GM19452 (cell line): ENCODE results near the gene ADAMTS10.
"Not testable (repeated sequence)": the region's sequence is repeated elsewhere in the genome, so short reads cannot be mapped to it uniquely, and the experiment has no call there.

Source experiments
- ATAC-seq: cut with Tn5 transposase; IDR thresholded peaks from one replicate; pipeline ENCODE4 v1.9.1; 2021; ENCODE audit not compliant: unreplicated experiment

ADAMTS10 gene

DNA sequence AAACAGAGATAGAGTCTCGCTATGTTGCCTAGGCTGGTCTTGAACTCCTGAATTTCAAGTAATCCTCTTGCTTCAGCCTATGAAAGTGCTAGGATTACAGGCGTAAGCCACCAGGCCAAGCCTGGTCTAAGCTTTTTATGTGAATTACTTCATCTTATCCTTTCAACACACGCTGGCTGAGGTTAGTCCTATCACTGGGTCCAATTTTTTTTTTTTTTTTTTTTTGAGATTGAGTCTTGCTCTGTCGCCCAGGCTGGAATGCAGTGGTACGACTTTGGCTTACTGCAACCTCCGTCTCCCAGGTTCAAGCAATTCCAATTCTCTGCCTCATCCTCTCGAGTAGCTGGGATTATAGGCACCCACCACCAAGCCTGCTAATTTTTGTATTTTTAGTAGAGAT, 43.7 kb downstream of the ADAMTS10 start:
- no peak for ATAC-seq

GRCh38 chr19:8564866-8565265, 45.6 kb downstream of the ADAMTS10 start:
- ATAC-seq: not testable (repeated sequence)

GRCh38 chr19:8561075-8561764, 49.3 kb downstream of the ADAMTS10 start:
- no peak for ATAC-seq

GRCh38 chr19:8558325-8558724, 52.2 kb downstream of the ADAMTS10 start:
- ATAC-seq: no peak

DNA sequence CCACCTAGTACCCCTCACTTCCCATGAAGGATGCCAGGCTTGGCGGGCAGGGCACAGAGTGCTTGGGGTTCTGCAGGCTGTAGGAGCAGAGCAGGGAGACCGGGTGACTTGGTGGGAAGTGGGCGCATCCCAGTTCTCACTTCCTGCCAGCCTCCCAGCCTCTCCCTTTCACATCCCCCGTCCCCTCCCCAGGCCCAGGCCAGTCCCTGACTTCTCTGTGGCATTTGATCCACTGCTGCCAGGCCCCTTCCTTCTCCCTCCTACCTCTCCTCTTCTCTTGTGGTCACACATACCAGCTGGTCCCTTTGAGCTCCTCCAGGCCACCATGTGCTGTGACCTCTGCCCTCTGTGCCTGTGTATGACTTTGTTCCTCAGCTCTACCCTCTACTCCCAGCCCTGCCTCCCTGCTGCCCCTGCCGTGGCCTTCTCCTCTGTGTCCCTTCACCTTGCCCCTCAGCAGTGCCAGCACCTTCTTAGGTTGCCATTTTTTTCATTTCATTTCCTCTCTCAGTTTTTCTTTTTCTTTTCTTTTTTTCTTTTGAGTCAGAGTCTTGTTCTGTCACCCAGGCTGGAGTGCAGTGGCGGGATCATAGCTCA, 52.8 kb downstream of the ADAMTS10 start:
- no peak for ATAC-seq

- ATAC-seq: not testable (repeated sequence)
Observed at GRCh38 chr19:8553729-8554128, 56.8 kb downstream of the ADAMTS10 start.

DNA sequence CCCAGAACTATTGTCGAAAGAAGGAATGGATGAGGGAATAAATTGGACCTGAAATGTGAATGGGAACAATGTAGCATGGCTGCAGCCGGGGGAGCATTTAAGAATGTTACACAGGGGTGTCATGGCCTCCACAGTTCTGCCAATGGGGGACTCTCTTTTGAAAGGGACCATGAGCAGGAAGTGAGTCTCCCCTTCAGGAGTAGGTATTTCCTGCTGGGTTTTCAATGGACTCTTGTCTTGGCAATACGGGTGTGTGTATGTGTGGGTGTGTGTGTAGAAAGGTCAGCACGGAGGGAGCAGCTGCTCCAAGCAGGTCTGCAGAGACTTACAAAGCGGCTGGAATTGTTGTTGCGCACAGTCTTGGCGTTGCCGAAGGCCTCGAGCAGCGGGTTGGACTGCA, 57.7 kb downstream of the ADAMTS10 start:
- no peak for ATAC-seq

DNA sequence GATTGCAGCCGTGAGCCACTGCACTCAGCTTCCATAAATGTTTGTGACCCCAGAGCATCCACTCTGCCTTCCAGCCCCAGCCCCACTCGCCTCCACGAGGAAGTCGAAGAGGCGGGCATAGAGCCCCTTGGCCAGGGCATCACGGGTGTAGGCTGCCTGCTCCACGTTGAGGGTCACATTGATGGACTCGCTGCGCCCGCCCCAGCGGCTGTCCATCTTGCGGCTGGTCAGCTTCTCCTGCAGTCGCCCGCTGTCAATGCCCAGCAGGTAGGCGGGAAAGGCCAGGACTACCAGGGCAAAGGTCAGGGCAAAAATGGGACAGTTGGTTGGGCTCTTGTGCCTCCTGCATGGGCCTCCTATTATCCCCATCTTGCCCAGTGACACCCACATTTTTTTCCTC, 60.4 kb downstream of the ADAMTS10 start:
- ATAC-seq: no peak

GRCh38 chr19:8545743-8546142, 64.8 kb downstream of the ADAMTS10 start:
- no peak for ATAC-seq

DNA sequence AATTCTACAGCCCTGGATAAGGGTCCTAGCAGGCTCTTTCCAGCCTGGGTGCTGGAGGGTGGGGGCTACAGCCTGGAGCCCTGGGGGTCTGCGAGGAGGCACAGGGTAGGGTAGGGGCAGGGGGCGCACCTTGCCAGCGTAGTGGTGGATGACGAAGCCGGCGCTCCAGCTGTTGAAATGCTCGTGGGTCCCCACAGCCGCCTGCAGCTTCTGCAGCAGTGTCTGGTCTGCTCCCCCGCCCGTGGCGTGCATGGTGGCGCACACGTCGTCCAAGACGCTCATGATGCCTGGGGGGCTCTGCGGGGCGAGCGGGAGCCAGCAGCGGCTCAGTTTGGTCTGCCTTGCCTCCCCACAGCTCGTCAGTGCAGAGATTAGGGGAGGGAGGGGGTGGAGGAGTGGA, 66.3 kb downstream of the ADAMTS10 start:
- no peak for ATAC-seq

- ATAC-seq: no peak
Observed at GRCh38 chr19:8539621-8540149, 70.8 kb downstream of the ADAMTS10 start.

- ATAC-seq: no peak
Observed at GRCh38 chr19:8537099-8537498, 73.4 kb downstream of the ADAMTS10 start.

- no peak for ATAC-seq
Observed at GRCh38 chr19:8536282-8536681, 74.2 kb downstream of the ADAMTS10 start.

DNA sequence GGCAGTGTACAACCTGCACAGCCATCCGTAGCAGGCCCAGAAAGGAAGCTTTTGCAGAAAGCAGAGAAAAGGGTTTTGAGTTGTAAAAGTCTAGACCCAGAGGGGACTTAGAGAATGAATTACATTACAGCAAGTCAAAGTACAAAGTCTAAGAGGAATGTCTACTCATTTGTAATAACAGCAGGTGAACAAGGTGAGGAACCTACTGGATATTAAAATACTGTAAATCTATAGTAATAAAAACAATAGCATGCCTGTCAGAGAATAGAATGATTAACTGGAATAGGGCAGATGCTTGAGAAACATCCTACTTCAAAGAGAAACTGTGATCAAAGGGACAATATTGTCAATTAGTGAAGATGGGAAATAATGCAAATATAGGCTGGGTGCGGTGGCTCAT, 78.3 kb downstream of the ADAMTS10 start:
- ATAC-seq: no peak

- no peak for ATAC-seq
Observed at GRCh38 chr19:8531470-8531869, 79.0 kb downstream of the ADAMTS10 start.
